ENCODE results near the gene PMPCB.
"Not testable (repeated sequence)": the region's sequence is repeated elsewhere in the genome, so short reads cannot be mapped to it uniquely, and the experiment has no call there.

Gene PMPCB

GRCh38 chr7:103296901-103297836 lies at the start of gene PMPCB:
Gene PMPCB (plus strand): TSS chr7:103297435. CDS start chr7:103297460, 25 bp downstream.
- DNase-seq, result peak; percentile 98

GRCh38 chr7:103253699-103254506 lies 43.3 kb upstream of the PMPCB start:
- DNase-seq, result not testable (repeated sequence)

- DNase-seq, result not testable (repeated sequence)
These were observed 33.2 kb upstream of the PMPCB start for GRCh38 chr7:103264054-103264453.

GRCh38 chr7:103266229-103266628 lies 31.0 kb upstream of the PMPCB start:
- not testable (repeated sequence) for DNase-seq

- not testable (repeated sequence) for DNase-seq
These were observed 23.9 kb upstream of the PMPCB start for GRCh38 chr7:103273374-103273773.

GRCh38 chr7:103274867-103275266 lies 22.4 kb upstream of the PMPCB start:
- not testable (repeated sequence) for DNase-seq

- not testable (repeated sequence) for DNase-seq
These were observed 19.0 kb upstream of the PMPCB start for GRCh38 chr7:103278195-103278594.

- not testable (repeated sequence) for DNase-seq
These were observed 17.6 kb upstream of the PMPCB start for GRCh38 chr7:103279636-103279962.

- peak; percentile 83 for DNase-seq
These were observed 17.1 kb upstream of the PMPCB start for GRCh38 chr7:103279963-103280802.

GRCh38 chr7:103280803-103281155 lies 16.5 kb upstream of the PMPCB start:
- peak; percentile 37 for DNase-seq

GRCh38 chr7:103282802-103283427 lies 14.3 kb upstream of the PMPCB start:
- DNase-seq, result not testable (repeated sequence)

GRCh38 chr7:103292122-103292521 lies 5.1 kb upstream of the PMPCB start:
- DNase-seq, result no peak

GRCh38 chr7:103293526-103293925 lies 3.7 kb upstream of the PMPCB start:
- no peak for DNase-seq

- DNase-seq, result no peak
These were observed 573 bp downstream of the PMPCB start for GRCh38 chr7:103297837-103298179.

GRCh38 chr7:103299660-103300059 lies 2.4 kb downstream of the PMPCB start:
- no peak for DNase-seq

- no peak for DNase-seq
These were observed 4.2 kb downstream of the PMPCB start for GRCh38 chr7:103301441-103301840.

GRCh38 chr7:103307503-103308231 lies 10.4 kb downstream of the PMPCB start:
- DNase-seq, result no peak

- DNase-seq, result no peak
These were observed 17.6 kb downstream of the PMPCB start for GRCh38 chr7:103314852-103315251.

- DNase-seq, result no peak
These were observed 19.2 kb downstream of the PMPCB start for GRCh38 chr7:103316380-103316941.

- no peak for DNase-seq
These were observed 19.8 kb downstream of the PMPCB start for GRCh38 chr7:103317009-103317408.

- no peak for DNase-seq
These were observed 28.5 kb downstream of the PMPCB start for GRCh38 chr7:103325744-103326143.

All from activated CD4-positive, CD25-positive, alpha-beta regulatory T cell treated with anti-CD3 and anti-CD28 coated beads, Interleukin-2, amount 50 U/mL, for 72 hours (primary cell).